Fibroblast of skin of right biceps (primary cell): ENCODE results near the gene JMY.
A peak's percentile ranks its signal among the peaks of the same experiment; 100 is the strongest.

Experiments
- DNase-seq: peaks from one replicate; pipeline ENCODE4 v3.0.0-alpha.2; 2013

JMY gene

GRCh38 chr5:79235634-79236361 lies at the start of gene JMY:
JMY (plus strand) TSS chr5:79236131; CDS start chr5:79236651, 520 bp downstream.
- DNase-seq, result peak; percentile 86

- no peak for DNase-seq
These were observed 49.5 kb upstream of the JMY start for GRCh38 chr5:79186455-79186854.

- no peak for DNase-seq
These were observed 46.3 kb upstream of the JMY start for GRCh38 chr5:79189439-79190234.

GRCh38 chr5:79190235-79190529 lies 45.7 kb upstream of the JMY start:
- DNase-seq, result no peak

GRCh38 chr5:79191457-79191856 lies 44.5 kb upstream of the JMY start:
- no peak for DNase-seq

- DNase-seq, result no peak
These were observed 42.3 kb upstream of the JMY start for GRCh38 chr5:79193643-79194042.

- DNase-seq, result no peak
These were observed 35.3 kb upstream of the JMY start for GRCh38 chr5:79200573-79201183.

- no peak for DNase-seq
These were observed 34.7 kb upstream of the JMY start for GRCh38 chr5:79201206-79201605.

- peak; percentile 69 for DNase-seq
These were observed 33.9 kb upstream of the JMY start for GRCh38 chr5:79202076-79202475.

GRCh38 chr5:79205965-79206364 lies 30.0 kb upstream of the JMY start:
- DNase-seq, result no peak

GRCh38 chr5:79206541-79206940 lies 29.4 kb upstream of the JMY start:
- DNase-seq, result no peak

- DNase-seq, result no peak
These were observed 26.4 kb upstream of the JMY start for GRCh38 chr5:79209505-79209904.

GRCh38 chr5:79224286-79224984 lies 11.5 kb upstream of the JMY start:
- no peak for DNase-seq

GRCh38 chr5:79225026-79225425 lies 10.9 kb upstream of the JMY start:
- peak; percentile 32 for DNase-seq

- no peak for DNase-seq
These were observed 10.5 kb upstream of the JMY start for GRCh38 chr5:79225441-79225840.

- no peak for DNase-seq
These were observed 8.4 kb upstream of the JMY start for GRCh38 chr5:79227484-79228025.

GRCh38 chr5:79229357-79230174 lies 6.4 kb upstream of the JMY start:
- peak; percentile 64 for DNase-seq

- peak; percentile 50 for DNase-seq
These were observed 684 bp upstream of the JMY start for GRCh38 chr5:79235261-79235633.

GRCh38 chr5:79236362-79236969 lies 535 bp downstream of the JMY start:
- DNase-seq, result peak; percentile 37

GRCh38 chr5:79236970-79237739 lies 1.2 kb downstream of the JMY start:
- peak; percentile 30 for DNase-seq
